Thoracic aorta endothelial cell (primary cell): ENCODE measurements around the gene CLDN12. TPM values are rescaled to one million over a fixed set of nuclear protein-coding genes. Genes with fewer than 3 reads are reported as not detected.

Experiments
- total RNA-seq: library from RNA; depleted of rRNA; stranded (reverse); fragments of >200 nt; gene quantifications from 2 replicates; pipeline ENCODE4 v1.2.3, GENCODE V29; 2012

CLDN12 gene
- total RNA-seq, result 9.2 and 10.2 TPM in 2 replicates

GRCh38 chr7:90403174-90404113, at the start of gene CLDN12:
Gene CLDN12, plus strand, starts transcription at chr7:90403461. Its CDS starts 9,216 bp downstream, at chr7:90412677.

Other genes starting within 250 kb of the CLDN12 start
- 62.9 and 70.6 TPM in 2 replicates for gene STEAP1, start 249.0 kb upstream of the CLDN12 start, total RNA-seq
- 6.8 and 8.2 TPM in 2 replicates for gene STEAP2, start 191.7 kb upstream of the CLDN12 start, total RNA-seq
- 2.0 and 3.5 TPM in 2 replicates for gene CFAP69, start 158.3 kb upstream of the CLDN12 start, total RNA-seq
- gene FAM237B, start 82.2 kb upstream of the CLDN12 start, total RNA-seq, result not detected in 2 replicates
- gene GTPBP10, start 56.7 kb upstream of the CLDN12 start, total RNA-seq, result 24.6 and 24.9 TPM in 2 replicates
- not detected in 2 replicates for gene PTTG1IP2, start 66.2 kb downstream of the CLDN12 start, total RNA-seq
- gene CDK14, start 192.9 kb downstream of the CLDN12 start, total RNA-seq, result 26.6 and 31.5 TPM in 2 replicates